ENCODE measurements around the gene SERTAD3.

DNA sequence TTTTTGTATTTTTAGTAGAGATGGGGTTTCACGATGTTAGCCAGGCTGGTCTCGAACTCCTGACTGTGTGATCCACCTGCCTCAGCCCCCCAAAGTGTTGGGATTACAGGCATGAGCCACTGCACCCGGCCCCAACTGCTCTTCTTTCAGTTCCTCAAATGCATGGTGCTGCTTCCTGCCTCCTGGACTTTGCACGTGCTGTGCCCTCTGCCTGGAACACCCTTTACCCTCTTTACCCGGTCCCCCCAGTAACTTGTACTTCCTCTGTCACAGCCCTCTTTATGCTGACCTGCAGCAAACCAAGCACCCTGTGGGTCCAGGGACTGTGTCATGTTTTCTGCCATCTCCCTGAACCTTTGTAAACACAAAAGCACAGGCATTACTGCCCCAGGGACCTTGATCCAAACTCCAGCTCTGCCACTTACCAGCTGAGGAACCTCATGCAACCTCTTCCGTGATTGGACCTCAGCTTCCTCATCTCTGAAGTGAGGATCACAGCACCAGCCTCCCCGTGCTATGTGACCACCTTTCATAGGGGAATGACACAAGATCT is 17.6 kb upstream of the SERTAD3 start:
- TF ChIP-seq, protein P1, sequence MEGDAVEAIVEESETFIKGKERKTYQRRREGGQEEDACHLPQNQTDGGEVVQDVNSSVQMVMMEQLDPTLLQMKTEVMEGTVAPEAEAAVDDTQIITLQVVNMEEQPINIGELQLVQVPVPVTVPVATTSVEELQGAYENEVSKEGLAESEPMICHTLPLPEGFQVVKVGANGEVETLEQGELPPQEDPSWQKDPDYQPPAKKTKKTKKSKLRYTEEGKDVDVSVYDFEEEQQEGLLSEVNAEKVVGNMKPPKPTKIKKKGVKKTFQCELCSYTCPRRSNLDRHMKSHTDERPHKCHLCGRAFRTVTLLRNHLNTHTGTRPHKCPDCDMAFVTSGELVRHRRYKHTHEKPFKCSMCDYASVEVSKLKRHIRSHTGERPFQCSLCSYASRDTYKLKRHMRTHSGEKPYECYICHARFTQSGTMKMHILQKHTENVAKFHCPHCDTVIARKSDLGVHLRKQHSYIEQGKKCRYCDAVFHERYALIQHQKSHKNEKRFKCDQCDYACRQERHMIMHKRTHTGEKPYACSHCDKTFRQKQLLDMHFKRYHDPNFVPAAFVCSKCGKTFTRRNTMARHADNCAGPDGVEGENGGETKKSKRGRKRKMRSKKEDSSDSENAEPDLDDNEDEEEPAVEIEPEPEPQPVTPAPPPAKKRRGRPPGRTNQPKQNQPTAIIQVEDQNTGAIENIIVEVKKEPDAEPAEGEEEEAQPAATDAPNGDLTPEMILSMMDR (IDR thresholded peaks at IDR 0.05) = no peak
- no peak for TF ChIP-seq POLR2A (IDR thresholded peaks at IDR 0.05)
